Renal cortex interstitium (tissue), 11 donors: ENCODE results near the gene LIN37. TPM values are rescaled to one million over a fixed set of nuclear protein-coding genes. Genes with fewer than 3 reads are reported as not detected.
A peak's percentile ranks its signal among the peaks of the same experiment; 100 is the strongest.
"Not testable (repeated sequence)": the region's sequence is repeated elsewhere in the genome, so short reads cannot be mapped to it uniquely, and the experiment has no call there.

ENCODE experiments used
- DNase-seq, 11 donors: peaks; one replicate each; pipeline ENCODE4 v3.0.0-alpha.2; 2013; ENCODE audit warnings: low read depth in 9 of 11, low spot score in 4 of 11; ENCODE audit errors: extremely low read depth in 1 of 11
- polyA plus RNA-seq, 3 donors: library from polyadenylated mRNA; unstranded; fragments of 120-200 nt; gene quantifications; one replicate each; pipeline ENCODE4 v1.2.1, GENCODE V29; 2013; ENCODE audit not compliant: insufficient read length in 3 of 3

The LIN37 gene
- polyA plus RNA-seq, 3 donors: 12.5 to 12.9 (median 12.6) TPM

DNA sequence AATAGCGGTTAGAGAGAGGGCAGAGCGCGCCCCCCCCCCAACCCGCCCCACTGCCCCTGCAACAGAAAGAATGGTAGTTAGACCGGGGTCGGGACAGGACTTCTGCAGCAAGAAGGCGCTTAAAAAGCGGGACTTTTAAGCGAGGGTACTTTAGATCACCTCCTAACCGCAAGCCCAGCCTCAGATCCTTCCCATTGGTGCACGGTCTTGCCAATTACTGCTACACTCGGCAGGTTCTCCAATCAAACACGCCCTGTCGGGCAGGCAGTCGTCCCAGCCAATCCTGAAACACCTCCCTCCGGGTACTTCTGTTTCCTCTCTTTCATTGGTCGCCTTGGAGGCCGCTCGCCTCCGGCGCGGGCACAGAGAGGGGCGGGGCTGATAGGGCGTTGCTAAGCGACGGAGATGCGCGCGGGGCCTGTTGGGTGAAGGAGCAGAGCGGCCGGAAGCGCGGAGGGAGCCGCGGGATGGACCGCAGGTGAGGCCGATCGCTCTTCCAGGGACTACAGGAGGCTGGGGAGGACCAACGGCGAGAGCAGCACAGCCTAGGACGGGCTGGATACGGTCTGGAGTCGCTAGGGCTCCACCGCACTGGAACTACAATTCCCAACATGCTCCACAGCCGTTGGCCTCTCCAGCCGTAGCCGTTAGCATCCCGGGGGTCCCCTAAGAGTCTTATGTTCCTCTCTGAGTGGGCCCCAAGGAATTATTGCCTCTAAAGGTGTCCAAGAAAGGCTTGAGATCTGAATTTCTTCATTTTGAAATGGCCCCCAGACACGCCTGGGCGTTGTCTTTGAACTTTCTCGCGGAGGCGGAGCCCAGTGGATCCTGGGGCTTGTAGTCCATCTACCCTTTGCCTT is 9.6 kb downstream of the LIN37 start, which contains the start of gene PROSER3:
Gene PROSER3 (plus strand): TSS at position 428 of the 860 bp plus-strand sequence. CDS start 40 bp downstream, at position 468.
- DNase-seq: peak; percentile 95 to 99 (median 98)

DNA sequence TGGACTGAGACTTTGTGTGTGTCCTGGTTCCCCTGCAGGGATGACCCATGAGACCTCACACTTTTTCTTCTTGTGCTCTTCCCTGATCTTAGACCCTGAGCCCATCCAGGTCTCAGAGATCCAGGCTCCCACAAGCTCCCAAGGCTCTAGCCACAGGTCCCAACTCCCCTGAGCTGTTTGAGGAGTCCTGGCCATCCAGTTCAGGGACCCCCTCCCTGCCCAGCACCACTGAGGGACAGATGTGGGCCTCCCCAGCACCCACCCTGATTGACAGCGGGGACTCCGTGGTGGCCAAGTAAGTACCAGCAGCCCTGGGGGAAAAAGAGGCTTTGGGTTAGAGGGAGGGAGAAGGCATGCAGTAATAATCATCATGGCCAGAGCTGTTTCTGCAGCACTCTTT is 11.3 kb downstream of the LIN37 start:
- DNase-seq: no peak

DNA sequence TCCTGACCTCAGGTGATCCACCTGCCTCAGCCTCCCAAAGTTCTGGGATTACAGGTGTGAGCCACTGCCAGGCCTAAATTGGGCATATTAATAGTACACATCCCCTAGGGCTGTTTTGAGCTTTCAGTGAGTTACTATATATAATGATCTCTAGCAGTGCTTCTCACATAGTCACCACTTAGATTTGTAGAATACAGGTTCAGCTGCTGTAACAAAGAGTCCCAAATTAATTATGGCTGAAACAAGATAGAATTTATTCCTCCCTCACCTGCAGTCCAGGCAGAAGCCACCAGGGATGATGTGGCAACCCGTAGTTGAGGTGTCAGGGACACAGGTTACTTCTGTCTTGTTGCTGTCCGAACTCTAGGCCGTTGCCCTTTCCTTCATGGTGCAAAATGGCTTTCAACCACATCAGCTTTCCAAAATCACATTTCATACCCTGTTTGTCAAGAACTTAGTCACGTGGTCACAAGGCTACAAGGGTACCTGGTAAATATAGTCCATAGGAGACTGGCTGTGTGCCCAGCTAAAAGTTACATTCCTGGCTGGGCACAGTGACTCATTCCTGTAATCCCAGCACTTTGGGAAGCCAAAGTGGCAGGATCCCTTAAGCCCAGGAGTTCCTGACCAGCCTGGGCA is 12.5 kb downstream of the LIN37 start:
- DNase-seq: no peak

DNA sequence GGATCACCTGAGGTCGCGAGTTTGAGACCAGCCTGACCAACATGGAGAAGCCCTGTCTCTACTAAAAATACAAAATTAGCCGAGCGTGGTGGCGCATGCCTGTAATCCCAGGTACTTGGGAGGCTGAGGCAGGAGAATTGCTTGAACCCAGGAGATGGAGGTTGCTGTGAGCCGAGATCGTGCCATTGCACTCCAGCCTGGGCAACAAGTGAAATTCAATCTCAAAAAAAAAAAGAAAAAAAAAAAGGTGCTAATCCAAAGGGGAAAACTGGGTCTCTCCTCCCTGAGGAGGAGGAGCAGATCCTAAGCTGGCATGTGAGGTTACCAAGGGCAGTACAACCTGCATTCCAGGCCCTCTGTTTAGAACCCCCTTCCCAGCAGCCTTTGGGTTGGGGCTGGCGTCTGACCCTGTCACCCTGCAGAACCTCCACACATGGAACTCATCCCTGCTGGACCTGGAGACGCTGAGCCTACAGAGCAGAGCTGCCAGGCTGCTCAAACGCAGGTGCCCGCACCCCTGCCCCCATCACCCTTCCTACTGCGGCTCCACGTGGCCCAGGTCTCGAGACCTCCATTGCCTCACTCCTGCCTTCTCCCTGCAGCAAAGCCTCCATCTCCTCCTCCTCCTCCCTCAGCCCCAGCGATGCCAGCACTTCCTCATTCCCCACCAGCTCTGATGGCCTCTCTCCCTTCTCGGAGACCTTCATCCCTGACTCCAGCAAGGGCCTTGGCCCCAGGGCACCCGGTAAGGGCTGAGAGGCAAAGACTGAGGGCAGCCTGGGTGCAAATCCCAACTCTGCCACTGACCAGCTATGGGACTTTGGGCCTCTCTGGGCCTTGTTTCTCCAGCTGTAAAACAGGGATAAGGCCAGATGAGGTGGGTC is 16.3 kb downstream of the LIN37 start:
- DNase-seq: no peak

DNA sequence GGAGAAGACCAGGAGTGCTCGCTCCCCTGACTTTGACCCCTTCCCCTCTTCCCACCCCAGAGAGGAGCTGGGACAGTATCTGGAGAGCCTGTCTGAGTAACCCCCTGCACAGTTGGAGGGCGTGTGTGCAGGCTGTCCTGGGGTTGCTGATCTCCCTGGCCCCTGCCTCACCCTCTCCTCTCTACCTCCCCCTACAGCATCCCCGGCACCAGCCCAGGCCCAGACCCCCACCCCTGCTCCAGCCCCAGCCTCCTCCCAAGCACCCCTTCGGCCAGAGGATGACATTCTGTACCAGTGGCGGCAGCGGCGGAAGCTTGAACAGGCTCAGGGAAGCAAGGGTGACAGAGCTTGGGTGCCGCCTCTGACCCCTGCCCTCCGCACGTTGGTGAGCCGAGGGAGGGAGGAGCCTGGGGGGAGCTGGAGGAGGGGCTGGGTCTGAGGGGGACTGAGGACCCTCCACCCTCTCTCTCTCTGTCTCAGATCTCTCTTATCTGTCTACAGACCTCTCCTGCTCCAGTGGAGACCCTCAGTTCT is 18.3 kb downstream of the LIN37 start:
- DNase-seq: no peak

DNA sequence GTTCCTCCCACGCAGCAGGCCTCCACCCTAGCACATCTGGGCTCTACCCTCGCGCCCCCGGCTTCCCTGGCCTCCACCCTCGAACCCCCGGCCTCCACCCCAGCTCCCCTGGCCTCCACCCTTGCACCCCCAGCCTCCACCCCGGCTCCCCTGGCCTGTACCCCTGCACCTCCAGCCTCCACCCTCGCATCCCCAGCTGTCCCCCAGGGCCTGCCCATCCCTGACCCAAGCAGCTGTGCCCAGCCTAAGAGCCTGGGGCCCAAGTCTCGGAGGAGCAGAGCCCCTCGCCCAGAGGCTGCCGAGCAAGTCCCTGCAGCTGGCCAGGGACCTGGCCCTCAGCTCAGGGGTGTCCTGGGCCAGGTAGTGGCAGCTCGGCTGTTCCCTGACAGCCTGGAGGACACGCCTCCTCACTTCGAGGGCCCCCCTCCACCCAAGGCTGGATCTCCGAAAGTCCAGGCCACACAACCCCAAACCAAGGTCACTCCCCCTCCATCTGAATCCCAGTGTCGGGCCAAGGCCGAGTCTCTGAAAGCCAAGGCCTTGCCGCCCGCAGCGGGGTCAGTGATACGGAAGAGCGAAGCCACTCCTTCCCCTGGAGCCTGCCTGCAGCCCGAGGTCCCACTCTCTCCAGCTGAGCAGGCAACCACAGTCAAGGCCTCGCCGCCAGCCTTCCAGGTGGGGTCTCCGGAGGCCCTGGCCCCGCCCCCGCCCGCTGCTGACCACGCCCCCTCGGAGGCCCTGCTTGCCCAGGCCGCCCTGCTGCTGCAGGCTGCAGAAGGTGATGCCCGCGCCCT is 19.1 kb downstream of the LIN37 start:
- DNase-seq: peak in 2 of 11 donors; percentile 52 to 67

DNA sequence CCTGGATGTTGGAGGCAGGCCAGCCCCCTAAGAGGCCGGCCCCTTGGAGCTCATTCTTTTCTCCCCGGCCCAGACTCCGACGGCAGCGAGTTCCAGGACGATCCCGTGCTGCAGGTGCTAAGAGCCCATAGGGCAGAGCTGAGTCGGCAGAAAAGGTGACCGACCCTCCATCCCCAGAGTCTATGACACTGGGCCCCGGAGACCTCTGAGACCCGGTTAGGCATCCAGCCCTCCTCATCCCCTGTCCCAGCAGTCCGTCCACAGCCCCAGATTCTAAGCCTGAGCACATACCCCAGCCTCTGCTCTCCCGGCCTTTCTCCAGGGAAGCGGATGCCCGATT is 19.7 kb downstream of the LIN37 start:
- no peak for DNase-seq

DNA sequence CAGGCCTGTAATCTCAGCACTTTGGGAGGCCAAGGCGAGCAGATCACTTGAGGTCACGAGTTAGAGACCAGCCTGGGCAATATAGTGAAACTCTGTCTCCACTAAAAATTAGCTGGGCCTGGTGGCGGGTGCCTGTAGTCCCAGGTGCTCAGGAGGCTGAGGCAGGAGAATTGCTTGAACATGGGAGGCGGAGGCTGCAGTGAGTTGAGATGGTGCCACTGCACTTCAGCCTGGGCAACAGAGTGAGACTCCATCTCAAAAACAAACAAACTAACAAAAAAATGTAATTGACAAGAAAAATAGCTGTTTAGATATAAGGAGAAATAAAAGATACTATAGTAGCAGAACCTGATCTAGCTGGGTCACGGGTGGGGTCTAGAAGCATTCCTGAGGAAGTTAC is 24.0 kb downstream of the LIN37 start:
- not testable (repeated sequence) for DNase-seq

DNA sequence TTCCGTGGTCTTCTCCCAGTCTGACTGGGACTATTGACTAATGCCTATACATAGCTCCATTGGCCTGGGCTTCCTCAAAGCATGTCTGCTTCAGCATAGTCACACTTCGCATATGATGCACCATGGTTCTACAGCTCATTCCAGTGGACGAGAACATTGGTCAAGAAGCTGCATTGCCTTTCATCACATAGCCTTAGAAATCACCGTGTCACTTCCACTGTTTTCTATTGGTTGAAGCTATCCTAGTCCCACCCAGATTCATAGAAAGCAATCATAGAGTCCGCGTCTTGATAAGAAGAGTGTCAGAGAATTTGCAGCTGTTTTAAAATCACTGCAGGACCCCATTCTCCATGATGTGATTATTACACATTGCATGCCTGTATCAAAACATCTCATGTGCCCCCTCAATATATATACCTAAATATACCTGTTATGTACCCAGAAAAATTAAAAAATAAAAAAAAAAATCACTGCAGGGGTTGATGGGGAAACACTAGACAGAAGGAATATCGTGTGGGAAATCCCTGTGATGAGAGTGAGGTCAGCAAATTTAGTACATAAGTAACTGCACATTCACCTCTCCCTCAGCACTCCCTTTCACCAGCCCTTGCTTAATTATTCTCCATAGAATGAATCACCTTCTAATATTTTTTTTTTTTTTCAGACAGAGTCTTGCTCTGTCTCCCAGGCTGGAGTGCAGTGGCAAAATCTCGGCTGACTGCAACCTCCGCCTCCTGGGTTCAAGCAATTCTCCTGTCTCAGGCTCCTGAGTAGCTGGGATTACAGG is 24.8 kb downstream of the LIN37 start:
- no peak for DNase-seq

DNA sequence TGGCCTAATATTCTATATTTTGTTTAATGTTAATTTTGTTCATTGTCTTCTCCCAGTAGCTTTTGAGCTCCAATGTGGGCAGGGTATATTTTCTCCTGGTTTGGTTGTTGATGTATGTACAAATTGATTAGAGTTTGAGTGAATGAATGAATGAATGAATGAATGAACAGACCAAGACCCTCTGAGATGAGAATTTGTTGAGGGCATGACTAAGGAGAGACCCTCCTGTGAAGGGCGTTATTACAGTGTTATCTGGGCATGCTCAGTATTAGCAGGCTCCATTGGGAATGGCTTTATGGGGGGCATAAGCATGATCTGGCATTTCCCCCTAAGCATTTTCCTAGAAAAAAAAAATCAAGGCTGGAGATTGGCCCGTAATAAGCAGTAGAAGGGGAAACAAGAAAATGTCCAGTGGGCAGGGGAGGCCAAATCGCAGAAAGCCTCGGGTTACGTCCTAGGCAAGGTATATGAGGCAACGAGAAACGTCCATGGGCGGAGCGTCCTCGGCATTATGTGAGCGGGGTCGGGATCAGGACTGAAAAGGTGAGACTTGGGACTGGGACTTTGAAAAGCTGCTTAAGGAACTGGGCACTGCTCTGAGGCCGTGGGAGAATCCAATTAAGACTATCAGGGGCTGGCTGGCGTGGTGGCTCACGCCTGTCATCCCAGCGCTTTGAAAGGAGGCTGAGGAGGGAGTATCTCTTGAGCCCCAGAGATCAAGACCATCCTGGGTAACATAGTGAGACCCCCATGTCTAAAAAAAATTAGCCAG is 26.1 kb downstream of the LIN37 start:
- DNase-seq: no peak

DNA sequence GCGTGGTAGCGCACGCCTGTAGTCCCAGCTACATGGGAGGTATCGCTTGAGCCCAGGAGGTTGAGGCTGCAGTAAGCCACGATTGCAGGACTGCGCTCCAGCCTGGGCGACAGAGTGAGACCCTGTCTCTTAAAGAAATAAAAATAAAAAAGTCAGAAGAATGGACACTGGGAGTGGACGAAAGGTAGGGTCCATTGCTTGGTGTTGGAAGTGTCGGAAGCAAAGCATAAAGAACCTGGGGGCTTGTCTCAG is 26.6 kb downstream of the LIN37 start:
- no peak for DNase-seq

DNA sequence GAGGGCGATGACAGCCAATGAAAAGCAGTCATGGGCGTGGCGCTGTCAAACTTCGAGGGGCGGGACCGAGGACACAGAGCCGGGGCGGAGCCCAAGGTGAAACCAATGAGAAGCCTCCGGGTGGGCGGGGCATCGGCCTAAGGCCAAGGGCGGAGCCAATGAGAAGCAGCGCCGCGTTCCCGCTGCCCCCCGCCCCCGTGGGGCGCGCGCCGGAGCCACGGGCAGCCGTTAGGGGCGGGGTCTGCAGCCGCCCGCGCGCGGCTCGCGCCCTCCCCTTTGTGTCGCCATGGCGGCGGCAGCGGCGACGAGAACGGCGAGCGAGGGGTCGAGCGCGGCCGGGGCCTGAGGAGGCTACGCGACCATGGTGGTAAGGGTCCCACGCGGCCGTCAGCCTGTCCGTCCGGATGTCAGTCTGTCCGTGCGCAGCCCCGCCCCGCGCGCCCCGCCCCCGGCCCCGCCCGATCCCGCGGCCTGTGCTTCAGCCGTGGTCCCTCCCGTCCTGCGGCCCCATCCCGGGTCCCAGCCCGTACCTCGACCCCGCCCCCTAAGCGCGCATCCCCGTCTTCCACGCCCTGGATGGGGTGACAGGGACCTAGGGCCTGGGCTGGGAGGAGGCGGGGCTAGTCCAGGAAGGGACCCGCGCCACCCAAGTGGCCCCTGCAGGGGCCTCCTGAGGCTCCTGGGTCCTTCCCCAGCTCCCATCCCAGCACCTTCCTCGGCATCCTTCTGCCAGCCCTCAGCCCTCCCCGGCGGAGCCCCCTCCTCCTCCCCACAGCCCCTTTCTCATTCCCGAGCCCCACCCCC is 27.1 kb downstream of the LIN37 start, which contains the start of gene ARHGAP33:
Gene ARHGAP33 (plus strand): TSS at position 267 of the 804 bp plus-strand sequence. CDS start 95 bp downstream, at position 362.
- peak; percentile 91 to 98 (median 97) for DNase-seq

DNA sequence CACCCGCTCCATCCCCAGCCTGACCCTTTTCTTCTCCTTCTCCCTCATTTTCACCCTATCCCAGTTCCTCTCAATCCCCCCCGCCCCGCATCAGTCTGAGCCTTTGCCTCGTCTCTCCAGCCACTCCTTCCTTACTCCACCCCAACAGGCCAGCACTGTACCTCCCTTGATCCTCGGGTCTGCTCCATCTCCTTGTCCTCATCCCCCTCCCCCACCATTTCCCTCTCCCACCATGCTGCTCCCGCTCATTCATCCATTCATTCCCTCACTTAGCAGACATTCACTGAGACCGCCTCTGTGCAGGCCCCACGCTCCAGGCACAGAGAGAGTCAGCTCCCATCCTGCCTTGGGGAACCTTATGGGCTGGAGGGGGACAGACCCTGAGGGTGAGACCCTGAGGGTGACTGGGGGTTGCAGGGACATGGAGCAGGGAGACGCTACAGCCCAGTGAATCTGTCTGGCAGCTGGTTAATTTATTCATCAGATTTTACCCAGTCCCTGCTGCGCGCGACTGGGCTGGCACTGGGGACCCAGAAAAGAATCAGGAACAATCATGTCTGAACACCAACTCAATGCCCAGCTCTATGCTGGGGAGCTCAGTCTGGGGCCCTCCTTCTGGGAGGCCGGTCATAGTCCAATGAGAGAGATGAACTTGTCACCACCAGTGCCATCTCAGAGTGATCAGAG is 27.9 kb downstream of the LIN37 start:
- no peak for DNase-seq

DNA sequence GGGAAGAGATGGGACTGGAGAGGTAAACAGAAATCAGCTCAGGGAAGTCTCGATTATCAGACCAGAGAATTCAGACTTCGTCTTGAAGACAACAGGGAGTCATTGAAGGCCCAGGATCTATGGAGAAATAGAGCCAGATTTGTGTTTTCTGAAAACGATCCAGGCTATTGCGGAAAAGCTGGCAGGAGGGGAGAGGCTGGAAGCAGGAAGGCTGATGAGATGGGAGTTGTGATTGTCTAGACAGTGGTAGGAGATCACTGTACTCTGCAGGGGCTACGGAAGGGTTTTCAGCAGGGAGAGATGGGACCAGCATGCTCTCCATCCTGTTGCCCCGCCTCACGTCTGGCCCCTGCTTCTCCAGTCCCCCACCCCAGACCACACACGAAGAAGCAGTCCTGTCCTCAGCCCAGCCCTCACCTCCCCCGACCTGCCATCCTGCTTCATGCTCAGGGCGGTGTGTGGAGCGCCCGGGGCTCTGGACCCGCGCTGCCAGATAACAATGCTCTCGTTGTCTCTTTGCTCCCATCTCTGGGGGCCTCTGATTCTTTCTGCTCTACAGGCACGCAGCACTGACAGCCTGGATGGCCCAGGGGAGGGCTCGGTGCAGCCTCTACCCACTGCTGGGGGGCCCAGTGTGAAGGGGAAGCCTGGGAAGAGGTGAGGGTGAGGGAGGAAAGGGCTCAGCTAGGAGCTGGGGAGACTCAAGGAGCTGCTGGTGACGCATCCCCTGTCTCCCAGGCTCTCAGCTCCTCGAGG is 28.9 kb downstream of the LIN37 start:
- no peak for DNase-seq

DNA sequence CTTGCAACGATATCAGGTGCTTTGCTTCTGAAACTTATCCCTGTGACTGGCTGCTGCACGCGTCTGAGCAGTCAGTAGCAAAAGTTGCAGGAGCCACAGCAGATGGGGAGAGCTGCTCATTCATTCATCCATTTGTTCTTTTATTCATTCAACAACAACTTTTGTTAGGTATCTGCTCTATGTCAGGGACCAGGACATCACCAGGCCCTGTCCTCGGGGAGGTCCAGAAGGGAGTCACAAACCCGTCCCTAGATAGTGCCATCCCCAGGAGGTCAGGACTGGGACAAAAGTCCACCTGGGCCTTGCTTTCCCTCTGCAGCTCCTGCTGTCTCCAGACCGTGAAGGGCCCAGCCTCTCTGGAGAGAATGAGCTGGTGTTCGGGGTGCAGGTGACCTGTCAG is 29.6 kb downstream of the LIN37 start:
- DNase-seq: no peak
